ENCODE measurements around the gene ADRA2C. TPM values are rescaled to one million over a fixed set of nuclear protein-coding genes. Genes with fewer than 3 reads are reported as not detected.

ADRA2C gene
- total and polyA plus RNA-seq, 2 of the 13 experiments (the other 11 are each of a cell fraction or from before 2014, with no cell fraction given), result 15.4 to 69.7 TPM

DNA sequence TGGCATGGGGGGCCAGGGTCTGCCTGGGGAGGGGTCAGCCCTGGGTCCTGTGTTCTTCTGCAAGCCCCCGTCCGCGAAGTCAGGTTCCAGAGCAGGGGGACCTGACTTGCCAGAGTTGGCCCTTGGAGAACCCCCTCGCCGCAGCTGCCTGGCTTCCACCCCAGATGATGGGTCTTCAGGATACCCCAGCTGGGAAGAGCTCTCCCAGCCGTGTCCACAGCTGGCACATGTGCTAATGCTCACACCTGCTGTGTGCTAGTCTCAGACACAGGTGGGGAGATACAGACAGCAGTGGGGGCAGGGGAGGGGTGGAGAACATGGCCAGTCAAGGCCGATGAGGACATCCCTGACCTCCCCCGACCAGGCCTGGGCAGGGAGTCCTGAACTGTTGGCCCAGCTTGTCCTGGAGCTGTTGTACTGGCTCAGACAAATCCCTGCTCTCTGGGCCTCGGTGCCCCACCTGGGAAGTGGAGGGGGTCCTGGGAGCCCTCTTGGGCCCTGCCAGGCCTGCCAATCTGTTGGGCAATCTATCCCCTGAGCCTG is 3.5 kb downstream of the ADRA2C start (continued):
- TF ChIP-seq, protein P1, sequence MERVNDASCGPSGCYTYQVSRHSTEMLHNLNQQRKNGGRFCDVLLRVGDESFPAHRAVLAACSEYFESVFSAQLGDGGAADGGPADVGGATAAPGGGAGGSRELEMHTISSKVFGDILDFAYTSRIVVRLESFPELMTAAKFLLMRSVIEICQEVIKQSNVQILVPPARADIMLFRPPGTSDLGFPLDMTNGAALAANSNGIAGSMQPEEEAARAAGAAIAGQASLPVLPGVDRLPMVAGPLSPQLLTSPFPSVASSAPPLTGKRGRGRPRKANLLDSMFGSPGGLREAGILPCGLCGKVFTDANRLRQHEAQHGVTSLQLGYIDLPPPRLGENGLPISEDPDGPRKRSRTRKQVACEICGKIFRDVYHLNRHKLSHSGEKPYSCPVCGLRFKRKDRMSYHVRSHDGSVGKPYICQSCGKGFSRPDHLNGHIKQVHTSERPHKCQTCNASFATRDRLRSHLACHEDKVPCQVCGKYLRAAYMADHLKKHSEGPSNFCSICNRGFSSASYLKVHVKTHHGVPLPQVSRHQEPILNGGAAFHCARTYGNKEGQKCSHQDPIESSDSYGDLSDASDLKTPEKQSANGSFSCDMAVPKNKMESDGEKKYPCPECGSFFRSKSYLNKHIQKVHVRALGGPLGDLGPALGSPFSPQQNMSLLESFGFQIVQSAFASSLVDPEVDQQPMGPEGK (CRISPR knock-in tag; IDR thresholded peaks at IDR 0.05), result peak; percentile 60; the same call in 1 of the 2 replicates
- TF ChIP-seq ZNF180 (CRISPR knock-in tag; IDR thresholded peaks at IDR 0.05; ENCODE audit: borderline replicate concordance, low read depth), result no peak
- no peak for TF ChIP-seq NR3C1 (CRISPR knock-in tag; IDR thresholded peaks at IDR 0.05)
- TF ChIP-seq, protein P2, sequence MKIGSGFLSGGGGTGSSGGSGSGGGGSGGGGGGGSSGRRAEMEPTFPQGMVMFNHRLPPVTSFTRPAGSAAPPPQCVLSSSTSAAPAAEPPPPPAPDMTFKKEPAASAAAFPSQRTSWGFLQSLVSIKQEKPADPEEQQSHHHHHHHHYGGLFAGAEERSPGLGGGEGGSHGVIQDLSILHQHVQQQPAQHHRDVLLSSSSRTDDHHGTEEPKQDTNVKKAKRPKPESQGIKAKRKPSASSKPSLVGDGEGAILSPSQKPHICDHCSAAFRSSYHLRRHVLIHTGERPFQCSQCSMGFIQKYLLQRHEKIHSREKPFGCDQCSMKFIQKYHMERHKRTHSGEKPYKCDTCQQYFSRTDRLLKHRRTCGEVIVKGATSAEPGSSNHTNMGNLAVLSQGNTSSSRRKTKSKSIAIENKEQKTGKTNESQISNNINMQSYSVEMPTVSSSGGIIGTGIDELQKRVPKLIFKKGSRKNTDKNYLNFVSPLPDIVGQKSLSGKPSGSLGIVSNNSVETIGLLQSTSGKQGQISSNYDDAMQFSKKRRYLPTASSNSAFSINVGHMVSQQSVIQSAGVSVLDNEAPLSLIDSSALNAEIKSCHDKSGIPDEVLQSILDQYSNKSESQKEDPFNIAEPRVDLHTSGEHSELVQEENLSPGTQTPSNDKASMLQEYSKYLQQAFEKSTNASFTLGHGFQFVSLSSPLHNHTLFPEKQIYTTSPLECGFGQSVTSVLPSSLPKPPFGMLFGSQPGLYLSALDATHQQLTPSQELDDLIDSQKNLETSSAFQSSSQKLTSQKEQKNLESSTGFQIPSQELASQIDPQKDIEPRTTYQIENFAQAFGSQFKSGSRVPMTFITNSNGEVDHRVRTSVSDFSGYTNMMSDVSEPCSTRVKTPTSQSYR (CRISPR knock-in tag; IDR thresholded peaks at IDR 0.05; ENCODE audit: borderline replicate concordance), result peak; percentile 67; the same call in 1 of the 2 replicates
- no peak for TF ChIP-seq ONECUT2 (CRISPR knock-in tag; IDR thresholded peaks at IDR 0.05)
- peak; percentile 20; the same call in 1 of the 2 replicates for TF ChIP-seq NCOA2 (CRISPR knock-in tag; IDR thresholded peaks at IDR 0.05)
- TF ChIP-seq TARDBP (CRISPR knock-in tag; IDR thresholded peaks at IDR 0.05), result no peak
- TF ChIP-seq NR2F6 (IDR thresholded peaks at IDR 0.05), result no peak
- peak; percentile 17; the same call in 1 of the 2 replicates for TF ChIP-seq NR2F6 (CRISPR knock-in tag; IDR thresholded peaks at IDR 0.05)
- TF ChIP-seq HNRNPK (IDR thresholded peaks at IDR 0.05; ENCODE audit: low read depth, low read length, poor library complexity, severe bottlenecking), result no peak
- TF ChIP-seq, protein P3, sequence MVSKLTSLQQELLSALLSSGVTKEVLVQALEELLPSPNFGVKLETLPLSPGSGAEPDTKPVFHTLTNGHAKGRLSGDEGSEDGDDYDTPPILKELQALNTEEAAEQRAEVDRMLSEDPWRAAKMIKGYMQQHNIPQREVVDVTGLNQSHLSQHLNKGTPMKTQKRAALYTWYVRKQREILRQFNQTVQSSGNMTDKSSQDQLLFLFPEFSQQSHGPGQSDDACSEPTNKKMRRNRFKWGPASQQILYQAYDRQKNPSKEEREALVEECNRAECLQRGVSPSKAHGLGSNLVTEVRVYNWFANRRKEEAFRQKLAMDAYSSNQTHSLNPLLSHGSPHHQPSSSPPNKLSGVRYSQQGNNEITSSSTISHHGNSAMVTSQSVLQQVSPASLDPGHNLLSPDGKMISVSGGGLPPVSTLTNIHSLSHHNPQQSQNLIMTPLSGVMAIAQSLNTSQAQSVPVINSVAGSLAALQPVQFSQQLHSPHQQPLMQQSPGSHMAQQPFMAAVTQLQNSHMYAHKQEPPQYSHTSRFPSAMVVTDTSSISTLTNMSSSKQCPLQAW (CRISPR knock-in tag; IDR thresholded peaks at IDR 0.05), result no peak
- TF ChIP-seq MXI1 (IDR thresholded peaks at IDR 0.05; ENCODE audit: borderline replicate concordance, low read depth, low read length), result no peak
- TF ChIP-seq, protein P4, sequence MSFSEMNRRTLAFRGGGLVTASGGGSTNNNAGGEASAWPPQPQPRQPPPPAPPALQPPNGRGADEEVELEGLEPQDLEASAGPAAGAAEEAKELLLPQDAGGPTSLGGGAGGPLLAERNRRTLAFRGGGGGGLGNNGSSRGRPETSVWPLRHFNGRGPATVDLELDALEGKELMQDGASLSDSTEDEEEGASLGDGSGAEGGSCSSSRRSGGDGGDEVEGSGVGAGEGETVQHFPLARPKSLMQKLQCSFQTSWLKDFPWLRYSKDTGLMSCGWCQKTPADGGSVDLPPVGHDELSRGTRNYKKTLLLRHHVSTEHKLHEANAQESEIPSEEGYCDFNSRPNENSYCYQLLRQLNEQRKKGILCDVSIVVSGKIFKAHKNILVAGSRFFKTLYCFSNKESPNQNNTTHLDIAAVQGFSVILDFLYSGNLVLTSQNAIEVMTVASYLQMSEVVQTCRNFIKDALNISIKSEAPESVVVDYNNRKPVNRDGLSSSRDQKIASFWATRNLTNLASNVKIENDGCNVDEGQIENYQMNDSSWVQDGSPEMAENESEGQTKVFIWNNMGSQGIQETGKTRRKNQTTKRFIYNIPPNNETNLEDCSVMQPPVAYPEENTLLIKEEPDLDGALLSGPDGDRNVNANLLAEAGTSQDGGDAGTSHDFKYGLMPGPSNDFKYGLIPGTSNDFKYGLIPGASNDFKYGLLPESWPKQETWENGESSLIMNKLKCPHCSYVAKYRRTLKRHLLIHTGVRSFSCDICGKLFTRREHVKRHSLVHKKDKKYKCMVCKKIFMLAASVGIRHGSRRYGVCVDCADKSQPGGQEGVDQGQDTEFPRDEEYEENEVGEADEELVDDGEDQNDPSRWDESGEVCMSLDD (CRISPR knock-in tag; IDR thresholded peaks at IDR 0.05; ENCODE audit: borderline replicate concordance), result 0 out of 2 replicates have a peak, but pooled peaks have one; percentile 21
- no peak for TF ChIP-seq CHD4 (IDR thresholded peaks at IDR 0.05; ENCODE audit: borderline replicate concordance, low read length)
- TF ChIP-seq ARNTL (CRISPR knock-in tag; IDR thresholded peaks at IDR 0.05), result no peak
- no peak for TF ChIP-seq KLF16 (CRISPR knock-in tag; IDR thresholded peaks at IDR 0.05)

Data from HepG2 (cell line).